Forelimb muscle (tissue), 1 donor: Measurements from ENCODE around the gene DLGAP4. TPM values are rescaled to one million over a fixed set of nuclear protein-coding genes. Genes with fewer than 3 reads are reported as not detected.

Experiments
- DNase-seq: peaks from one replicate; pipeline ENCODE4 v3.0.0-alpha.2; 2013; ENCODE audit warnings: low read depth
- polyA plus RNA-seq: library from polyadenylated mRNA; unstranded; fragments of 120-200 nt; gene quantifications from one replicate; pipeline ENCODE4 v1.2.1, GENCODE V29; 2013; ENCODE audit not compliant: insufficient read length

The DLGAP4 gene
- 49.4 TPM for polyA plus RNA-seq

GRCh38 chr20:36305602-36306551, at the start of gene DLGAP4:
TSS of gene DLGAP4 (plus strand) at chr20:36306339. CDS start at chr20:36431718, 125,379 bp downstream.
- DNase-seq, result no peak

- DNase-seq, result no peak
These were observed 46.7 kb upstream of the DLGAP4 start for GRCh38 chr20:36259177-36260061.

GRCh38 chr20:36260316-36260715, 45.8 kb upstream of the DLGAP4 start:
- DNase-seq, result no peak

- DNase-seq, result no peak
These were observed 44.6 kb upstream of the DLGAP4 start for GRCh38 chr20:36261389-36262105.

- DNase-seq, result no peak
These were observed 43.7 kb upstream of the DLGAP4 start for GRCh38 chr20:36262440-36262839.

- no peak for DNase-seq
These were observed 41.5 kb upstream of the DLGAP4 start for GRCh38 chr20:36264426-36265246.

GRCh38 chr20:36266189-36266588, 40.0 kb upstream of the DLGAP4 start:
- DNase-seq, result no peak

- DNase-seq, result no peak
These were observed 38.3 kb upstream of the DLGAP4 start for GRCh38 chr20:36267605-36268381.

GRCh38 chr20:36268440-36269342, 37.4 kb upstream of the DLGAP4 start:
- peak; percentile 5 for DNase-seq

- no peak for DNase-seq
These were observed 36.6 kb upstream of the DLGAP4 start for GRCh38 chr20:36269507-36269906.

GRCh38 chr20:36270744-36271638, 35.1 kb upstream of the DLGAP4 start:
- no peak for DNase-seq

GRCh38 chr20:36271639-36272546, 34.2 kb upstream of the DLGAP4 start:
- no peak for DNase-seq

GRCh38 chr20:36272547-36273220, 33.5 kb upstream of the DLGAP4 start:
- DNase-seq, result no peak

GRCh38 chr20:36273414-36274180, 32.5 kb upstream of the DLGAP4 start:
- no peak for DNase-seq

- no peak for DNase-seq
These were observed 31.8 kb upstream of the DLGAP4 start for GRCh38 chr20:36274181-36274841.
